GM19452 (cell line): ENCODE results near the gene FRMD8.

Experiments
- ATAC-seq: cut with Tn5 transposase; IDR thresholded peaks from one replicate; pipeline ENCODE4 v1.9.1; 2021; ENCODE audit not compliant: unreplicated experiment

Gene FRMD8

GRCh38 chr11:65392899-65393298 is 6.5 kb downstream of the FRMD8 start:
- ATAC-seq: no peak

- no peak for ATAC-seq
These were observed 7.2 kb downstream of the FRMD8 start for GRCh38 chr11:65393513-65394079.

GRCh38 chr11:65394125-65394536 is 7.7 kb downstream of the FRMD8 start:
- ATAC-seq: no peak

- ATAC-seq: no peak
These were observed 9.6 kb downstream of the FRMD8 start for GRCh38 chr11:65395961-65396530.

- no peak for ATAC-seq
These were observed 10.6 kb downstream of the FRMD8 start for GRCh38 chr11:65396769-65397745.

- no peak for ATAC-seq
These were observed 12.0 kb downstream of the FRMD8 start for GRCh38 chr11:65398362-65398910.

- no peak for ATAC-seq
These were observed 12.8 kb downstream of the FRMD8 start for GRCh38 chr11:65399249-65399648.

GRCh38 chr11:65399845-65400244 is 13.4 kb downstream of the FRMD8 start:
- no peak for ATAC-seq

- ATAC-seq: no peak
These were observed 14.1 kb downstream of the FRMD8 start for GRCh38 chr11:65400307-65401072.

GRCh38 chr11:65401073-65401802 is 14.8 kb downstream of the FRMD8 start:
- ATAC-seq: no peak

- no peak for ATAC-seq
These were observed 15.4 kb downstream of the FRMD8 start for GRCh38 chr11:65401803-65402248.

- ATAC-seq: no peak
These were observed 16.4 kb downstream of the FRMD8 start for GRCh38 chr11:65402790-65403189.

- ATAC-seq: no peak
These were observed 17.2 kb downstream of the FRMD8 start for GRCh38 chr11:65403607-65404121.

- ATAC-seq: no peak
These were observed 17.8 kb downstream of the FRMD8 start for GRCh38 chr11:65404210-65404609.

GRCh38 chr11:65404638-65405339 is 18.4 kb downstream of the FRMD8 start:
- no peak for ATAC-seq

- ATAC-seq: no peak
These were observed 24.7 kb downstream of the FRMD8 start for GRCh38 chr11:65410936-65411680.

- ATAC-seq: no peak
These were observed 25.2 kb downstream of the FRMD8 start for GRCh38 chr11:65411681-65412070.

GRCh38 chr11:65412271-65413076 is 26.0 kb downstream of the FRMD8 start:
- no peak for ATAC-seq
